CD4-positive, alpha-beta T cell treated with Interferon gamma for 1 hour (primary cell): ENCODE measurements around the gene DLG2.
A peak's percentile ranks its signal among the peaks of the same experiment; 100 is the strongest.
"Not testable (repeated sequence)": the region's sequence is repeated elsewhere in the genome, so short reads cannot be mapped to it uniquely, and the experiment has no call there.

Experiments
- DNase-seq: peaks from one replicate; pipeline ENCODE4 v3.0.0-alpha.2; 2020

Gene DLG2

DNA sequence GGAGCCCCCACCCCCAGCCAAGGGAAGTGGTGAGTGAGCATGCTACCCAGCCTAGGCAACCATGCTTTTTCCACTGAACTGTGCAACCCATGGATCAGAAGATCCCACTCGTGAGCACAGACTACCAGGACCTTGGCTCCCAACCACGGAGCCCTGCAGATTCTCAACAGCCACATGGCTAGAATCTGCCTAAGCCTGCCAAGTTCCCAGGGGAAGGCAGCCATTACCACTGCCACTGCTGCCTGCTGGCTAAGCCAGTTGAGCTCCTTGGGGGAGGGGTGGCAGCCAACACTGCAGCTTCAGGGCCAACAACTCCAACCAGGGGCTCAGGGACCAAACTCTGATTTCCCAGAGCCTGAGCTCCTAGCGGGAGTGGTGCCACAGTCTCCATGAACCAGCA lies 195.8 kb downstream of the DLG2 start:
- DNase-seq: no peak

GRCh38 chr11:85423794-85424193 lies 203.3 kb downstream of the DLG2 start:
- DNase-seq: no peak

DNA sequence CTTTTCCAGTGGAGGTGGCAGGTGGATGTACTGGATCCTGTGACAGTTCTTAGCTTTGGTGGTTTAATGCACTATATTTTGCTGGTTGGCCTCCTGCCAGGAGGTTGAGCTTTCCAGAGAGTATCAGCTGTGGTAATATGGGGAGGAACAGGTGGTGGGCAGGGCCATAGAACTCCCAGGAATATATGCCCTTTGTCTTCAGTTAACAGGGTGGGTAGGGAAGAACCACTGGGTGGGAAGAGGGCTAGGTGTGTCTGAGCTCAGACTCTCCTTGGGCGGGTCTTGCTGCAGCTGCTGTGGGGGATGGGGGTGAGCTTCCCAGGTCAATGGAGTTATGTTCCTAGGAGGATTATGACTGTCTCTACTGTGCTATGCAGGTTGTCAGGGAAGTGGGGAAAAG lies 203.8 kb downstream of the DLG2 start:
- no peak for DNase-seq

DNA sequence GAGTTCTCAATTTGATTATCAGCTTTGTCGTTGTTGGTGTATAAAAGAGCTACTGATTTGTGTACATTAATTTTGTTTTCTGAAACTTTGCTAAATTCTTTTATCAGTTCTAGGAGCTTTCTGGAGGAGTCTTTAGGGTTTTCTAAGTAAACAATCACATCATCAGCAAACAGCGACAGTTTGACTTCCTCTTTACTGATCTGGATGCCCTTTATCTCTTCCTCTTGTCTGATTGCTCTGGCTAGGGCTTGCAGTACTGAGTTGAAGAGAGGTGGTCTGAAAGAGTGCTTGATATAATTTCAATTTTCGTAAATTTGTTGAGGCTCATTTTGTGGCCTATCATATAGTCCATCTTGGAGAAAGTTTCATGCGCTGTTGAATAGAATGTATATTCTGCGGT lies 213.0 kb downstream of the DLG2 start:
- DNase-seq: no peak

GRCh38 chr11:85407648-85408047 lies 219.5 kb downstream of the DLG2 start:
- DNase-seq: no peak

DNA sequence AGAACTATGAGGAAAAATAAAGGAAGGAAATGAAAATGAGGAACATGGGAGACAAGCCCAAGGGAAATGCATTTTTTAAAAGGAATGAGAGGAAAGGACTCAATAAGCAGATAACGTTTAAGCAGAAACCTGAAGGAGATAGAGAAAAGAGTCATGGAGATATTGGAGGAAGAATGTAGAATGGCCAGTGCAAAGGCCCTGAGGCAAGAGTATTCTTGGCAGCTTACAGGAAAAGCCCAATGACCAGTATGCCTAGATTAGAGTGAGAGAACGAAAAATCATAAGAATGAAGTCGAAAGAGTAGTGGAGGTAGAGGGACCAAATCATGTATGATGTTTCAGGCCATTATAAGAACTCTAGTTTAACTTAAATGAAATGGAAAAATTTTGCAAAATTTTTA lies 220.3 kb downstream of the DLG2 start:
- no peak for DNase-seq

DNA sequence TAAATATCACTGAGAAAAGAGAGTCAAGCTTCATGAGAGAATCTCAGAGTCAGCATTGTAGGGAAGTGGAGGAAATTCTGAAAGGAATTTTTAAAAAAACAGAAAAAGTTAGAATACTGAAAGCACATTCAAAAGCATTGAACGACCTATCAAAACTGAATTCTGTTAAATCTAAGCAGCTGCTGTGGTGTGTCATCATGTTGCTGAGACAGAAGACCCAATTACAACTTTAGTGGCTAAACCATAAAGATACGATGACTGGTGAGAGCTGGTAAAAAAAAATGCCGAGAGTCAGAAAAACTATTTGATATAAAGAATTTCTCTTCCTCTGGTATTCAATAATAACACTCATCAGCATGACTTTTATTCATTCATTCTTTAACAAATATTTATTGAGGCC lies 220.8 kb downstream of the DLG2 start:
- no peak for DNase-seq

DNA sequence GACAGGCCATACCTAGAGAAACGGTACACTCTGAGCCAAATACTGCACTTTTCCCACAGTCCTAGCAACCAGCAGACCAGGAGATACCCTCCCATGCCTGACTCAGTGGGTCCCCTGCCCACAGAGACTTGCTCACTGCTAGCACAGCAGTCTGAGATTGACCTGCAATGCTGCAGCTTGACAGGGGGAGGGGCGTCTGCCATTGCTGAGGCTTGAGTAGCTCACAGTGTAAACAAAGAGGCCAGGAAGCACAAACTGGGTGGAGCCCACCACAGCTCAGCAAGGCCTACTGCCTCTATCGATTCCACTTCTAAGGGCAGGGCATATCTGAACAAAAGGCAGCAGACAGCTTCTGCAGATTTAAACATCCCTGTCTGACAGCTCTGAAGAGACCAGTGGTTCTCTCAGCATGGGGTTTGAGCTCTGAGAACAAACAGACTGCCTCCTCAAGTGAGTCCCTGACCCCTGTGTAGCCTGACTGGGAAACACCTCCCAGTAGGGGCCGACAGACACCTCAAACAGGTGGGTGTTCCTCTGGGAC lies 231.6 kb downstream of the DLG2 start:
- not testable (repeated sequence) for DNase-seq

GRCh38 chr11:85394283-85394682 lies 232.9 kb downstream of the DLG2 start:
- DNase-seq: no peak

GRCh38 chr11:85391141-85391540 lies 236.0 kb downstream of the DLG2 start:
- DNase-seq: no peak

DNA sequence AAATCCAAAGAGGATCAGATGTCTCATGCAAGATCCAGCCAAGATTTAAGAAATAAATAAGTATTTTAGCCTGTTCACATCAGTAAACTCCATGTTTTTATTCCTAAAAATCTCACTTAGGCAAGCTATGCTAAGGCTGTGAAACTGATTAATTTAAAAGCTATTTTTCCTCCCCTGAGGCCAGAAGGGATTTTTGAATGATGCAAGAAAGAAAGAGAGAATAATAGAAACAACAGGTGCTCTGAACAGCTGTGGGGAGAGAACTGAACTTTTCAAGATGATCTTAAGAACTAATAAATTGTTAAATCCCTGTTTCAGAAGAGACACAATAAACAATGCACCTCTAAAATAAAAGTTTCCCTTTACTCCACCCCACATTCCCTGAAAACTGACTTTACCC lies 241.6 kb downstream of the DLG2 start:
- DNase-seq: no peak

- no peak for DNase-seq
Measured at GRCh38 chr11:85385111-85385510, 242.0 kb downstream of the DLG2 start.

GRCh38 chr11:85379066-85379465 lies 248.1 kb downstream of the DLG2 start:
- DNase-seq: no peak

- DNase-seq: no peak
Measured at GRCh38 chr11:85377901-85378300, 249.2 kb downstream of the DLG2 start.

DNA sequence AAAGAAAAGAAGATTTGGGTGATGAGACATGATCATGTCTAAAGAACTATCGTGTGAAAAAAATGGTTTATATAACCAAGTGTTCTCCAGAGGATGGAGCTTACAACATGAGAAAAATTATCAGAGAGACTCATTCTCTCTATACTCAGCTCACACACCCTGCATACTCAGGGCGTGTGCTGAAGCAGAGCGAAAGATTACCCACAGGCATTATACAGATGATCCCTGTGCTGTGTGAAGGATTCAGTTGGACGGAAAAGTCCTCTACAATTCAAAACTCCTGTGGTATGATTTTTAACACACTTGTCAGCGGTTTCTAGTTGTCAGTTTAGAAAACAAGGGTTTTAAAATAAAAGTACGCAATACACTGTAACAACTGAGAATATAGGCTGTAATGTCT lies 267.3 kb downstream of the DLG2 start:
- DNase-seq: no peak

- no peak for DNase-seq
Measured at GRCh38 chr11:85355921-85356320, 271.2 kb downstream of the DLG2 start.

DNA sequence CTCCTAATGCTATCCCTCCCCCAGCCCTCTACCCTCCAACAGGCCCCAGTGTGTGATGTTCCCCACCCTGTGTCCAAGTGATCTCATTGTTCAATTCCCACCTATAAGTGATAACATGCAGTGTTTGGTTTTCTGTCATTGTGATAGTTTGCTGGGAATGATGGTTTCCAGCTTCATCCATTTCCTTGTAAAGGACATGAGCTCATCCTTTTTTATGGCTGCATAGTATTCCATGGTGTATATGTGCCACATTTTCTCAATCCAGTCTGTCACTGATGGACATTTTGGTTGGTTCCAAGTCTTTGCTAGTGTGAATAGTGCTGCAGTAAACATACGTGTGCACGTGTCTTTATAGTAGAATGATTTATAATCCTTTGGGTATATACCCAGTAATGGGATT lies 277.6 kb downstream of the DLG2 start:
- DNase-seq: not testable (repeated sequence)

GRCh38 chr11:85348945-85349344 lies 278.2 kb downstream of the DLG2 start:
- DNase-seq: no peak

- DNase-seq: no peak
Measured at GRCh38 chr11:85347291-85347690, 279.9 kb downstream of the DLG2 start.

DNA sequence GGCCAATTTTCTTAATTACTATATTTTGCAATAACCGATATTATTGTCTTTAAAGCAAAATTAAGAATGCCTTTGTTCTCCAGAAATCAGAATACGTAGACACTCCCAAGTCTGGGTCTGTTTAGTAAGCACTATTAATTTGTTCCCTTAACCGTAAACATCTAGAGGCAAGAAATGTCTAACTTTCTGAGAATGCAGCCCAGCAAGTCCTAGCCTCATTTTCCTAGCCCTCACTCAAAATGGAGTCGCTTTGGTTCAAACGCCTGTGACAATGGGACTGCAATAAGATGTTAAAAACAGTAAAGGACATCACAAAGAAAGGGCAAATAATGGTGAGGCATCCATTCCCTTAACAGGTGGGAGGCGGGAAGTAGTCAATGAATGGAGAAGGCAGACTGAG lies 280.7 kb downstream of the DLG2 start:
- DNase-seq: no peak

- not testable (repeated sequence) for DNase-seq
Measured at GRCh38 chr11:85340846-85341245, 286.3 kb downstream of the DLG2 start.

DNA sequence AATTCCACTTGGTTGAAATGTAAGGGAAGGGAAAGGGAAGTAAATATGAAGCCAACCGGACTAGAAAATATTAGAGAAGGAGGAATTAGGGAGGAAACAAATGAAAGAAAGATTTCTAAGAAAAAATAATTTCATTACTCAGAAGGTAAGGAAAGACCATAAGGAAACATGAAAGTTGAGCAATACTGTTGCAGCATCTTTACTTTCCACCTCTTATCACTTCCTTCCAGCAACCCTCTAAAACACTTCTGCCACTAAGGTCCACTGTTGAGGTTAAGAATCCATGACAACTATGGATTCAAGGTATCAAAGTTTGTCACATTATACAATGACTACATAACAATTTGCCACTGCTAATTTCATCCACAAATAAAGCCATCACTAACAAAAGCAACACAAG lies 308.6 kb downstream of the DLG2 start:
- no peak for DNase-seq

DNA sequence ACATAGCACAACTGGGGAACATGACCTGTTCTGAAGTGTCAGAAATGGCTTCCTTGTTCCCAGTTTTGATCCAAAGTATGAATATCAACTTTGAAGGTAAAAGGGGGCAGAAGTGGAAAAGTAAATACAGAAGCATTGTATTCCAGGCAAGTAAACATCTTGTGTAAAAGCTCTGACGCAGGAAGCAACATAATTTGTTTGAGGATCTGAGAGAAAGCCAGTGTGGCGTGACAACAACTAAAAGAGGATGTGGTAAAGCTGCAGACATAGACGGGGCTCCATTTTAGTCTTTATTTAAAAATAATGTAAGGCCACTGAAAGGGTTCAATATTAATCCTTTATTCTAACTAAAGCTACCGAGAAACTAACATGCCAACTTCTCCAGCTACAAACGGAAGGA lies 310.2 kb downstream of the DLG2 start:
- peak; percentile 9 for DNase-seq

DNA sequence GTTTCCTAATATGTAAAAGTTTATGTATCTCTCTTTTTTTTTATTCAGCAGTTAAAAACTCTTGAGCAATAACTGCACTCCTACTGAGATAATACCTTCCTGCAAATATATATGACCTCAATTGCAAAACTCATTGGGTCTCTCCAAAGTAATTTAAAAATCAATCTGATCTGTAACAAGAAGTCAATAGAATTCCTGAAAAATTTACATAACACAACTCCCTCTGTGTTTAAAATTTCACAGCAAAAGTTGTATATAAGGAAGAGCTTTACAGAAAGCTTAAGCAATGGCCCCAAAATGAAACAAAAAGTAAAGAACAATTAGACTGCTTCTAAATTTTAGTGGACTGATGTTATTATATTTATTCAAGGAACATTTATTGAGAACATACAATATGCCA lies 313.4 kb downstream of the DLG2 start:
- no peak for DNase-seq

GRCh38 chr11:85310479-85310878 lies 316.7 kb downstream of the DLG2 start:
- DNase-seq: no peak

DNA sequence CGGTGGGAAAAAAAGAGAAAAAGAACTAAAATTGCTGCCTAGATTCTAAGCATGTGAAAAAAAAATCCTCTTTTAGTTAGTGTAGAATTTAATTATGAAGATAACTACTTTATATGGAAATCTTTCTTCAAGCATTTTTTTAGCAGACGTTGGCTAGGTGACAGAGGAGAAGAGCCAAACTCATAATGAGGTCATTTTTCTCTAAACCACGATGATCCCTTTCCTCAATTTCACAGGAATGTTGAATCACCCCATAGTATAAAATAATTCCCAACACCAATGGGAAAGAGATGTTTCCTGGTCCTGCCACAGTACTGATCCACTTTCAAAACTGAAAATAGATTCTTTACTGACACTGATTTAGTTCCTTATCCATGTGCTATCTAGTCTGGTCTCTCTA lies 319.8 kb downstream of the DLG2 start:
- DNase-seq: no peak
